ENCODE data around the gene MAGEF1.

MAGEF1 gene

DNA sequence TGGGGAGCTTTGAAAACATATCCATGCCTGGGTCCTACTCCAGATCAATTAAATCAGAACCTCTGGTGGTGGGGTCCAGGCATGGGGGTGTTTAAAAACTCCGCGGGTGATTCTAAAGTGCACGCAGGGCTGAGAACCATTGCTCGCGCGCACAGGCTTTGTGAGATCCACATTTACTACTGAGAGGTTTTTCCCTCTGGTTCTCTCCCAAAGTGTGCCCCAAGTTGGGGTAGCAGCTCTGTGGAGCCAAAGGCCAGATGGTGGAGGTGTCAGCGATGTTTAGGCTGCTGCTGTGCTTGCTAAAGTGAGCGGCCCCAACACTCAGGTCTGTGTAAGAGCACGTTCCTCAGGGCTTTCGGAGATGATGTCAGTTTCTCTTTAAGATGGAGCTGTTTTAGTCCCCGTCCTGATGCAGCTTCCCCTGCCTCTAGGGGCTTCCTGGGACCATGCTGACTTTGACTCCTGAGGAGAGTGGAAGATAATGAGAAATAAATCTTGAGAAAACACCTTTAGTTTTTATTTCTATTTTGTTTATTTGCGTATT, 13.4 kb upstream of the MAGEF1 start:
- no peak for DNase-seq (ENCODE audit: low read depth)

DNA sequence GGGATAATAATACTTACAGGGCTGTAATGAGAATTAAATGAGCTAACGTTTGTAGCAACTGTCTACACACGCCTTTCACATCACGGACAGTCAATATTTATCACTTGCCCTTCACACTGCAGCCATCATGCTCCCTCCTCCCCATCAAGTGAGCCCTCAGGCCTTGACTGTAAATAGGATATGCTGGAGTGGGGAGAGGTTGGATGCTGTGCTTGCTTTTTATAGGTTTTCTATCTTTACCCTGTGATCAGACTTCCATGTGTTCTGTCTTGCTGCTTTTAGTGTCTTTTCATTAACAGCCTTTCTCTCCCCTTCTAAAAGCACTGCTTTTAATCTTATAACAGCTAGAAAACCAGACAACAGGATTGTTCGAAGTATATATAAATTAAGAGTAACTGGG, 12.8 kb upstream of the MAGEF1 start:
- no peak for DNase-seq (ENCODE audit: low read depth)

DNA sequence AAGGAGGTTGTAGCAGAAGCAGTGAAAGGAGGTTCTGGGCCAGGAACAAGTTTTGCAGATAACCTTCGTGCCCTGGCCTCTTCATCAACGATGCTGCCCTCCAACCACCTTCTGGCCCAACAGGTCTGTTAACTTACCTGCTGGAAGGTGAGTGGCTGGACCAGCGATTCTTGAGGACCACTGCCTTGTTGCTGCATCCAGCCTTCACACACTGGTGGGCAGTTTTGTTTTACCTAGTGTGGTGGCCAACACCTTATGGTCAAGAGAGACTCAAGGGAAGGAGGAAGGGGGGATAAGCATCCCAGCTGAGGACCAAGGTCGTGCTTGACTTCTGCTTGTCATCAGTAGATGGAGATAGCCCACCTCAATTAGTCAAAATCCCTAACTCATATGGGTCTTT, 7.8 kb upstream of the MAGEF1 start:
- DNase-seq (ENCODE audit: low read depth) = no peak

DNA sequence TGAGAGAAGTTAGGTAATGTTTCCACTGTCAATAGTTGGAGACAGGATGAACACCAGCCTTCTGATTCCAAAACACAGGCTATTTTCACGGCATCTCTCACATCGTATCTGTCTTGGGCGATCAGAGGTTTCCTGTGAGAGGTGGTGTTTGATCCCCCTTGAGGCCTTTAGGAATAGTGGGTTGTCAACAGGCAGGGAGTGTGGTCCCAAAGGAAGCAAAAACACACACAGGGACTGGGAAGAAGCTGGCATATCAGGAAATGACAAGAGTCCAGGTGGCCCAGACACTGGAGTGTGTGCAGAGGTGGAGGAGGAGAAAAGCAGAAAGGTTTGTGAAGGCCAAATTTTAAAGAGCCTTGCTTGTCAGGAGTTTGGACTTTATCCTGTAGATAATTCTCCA, 6.6 kb upstream of the MAGEF1 start:
- no peak for DNase-seq (ENCODE audit: low read depth)

DNA sequence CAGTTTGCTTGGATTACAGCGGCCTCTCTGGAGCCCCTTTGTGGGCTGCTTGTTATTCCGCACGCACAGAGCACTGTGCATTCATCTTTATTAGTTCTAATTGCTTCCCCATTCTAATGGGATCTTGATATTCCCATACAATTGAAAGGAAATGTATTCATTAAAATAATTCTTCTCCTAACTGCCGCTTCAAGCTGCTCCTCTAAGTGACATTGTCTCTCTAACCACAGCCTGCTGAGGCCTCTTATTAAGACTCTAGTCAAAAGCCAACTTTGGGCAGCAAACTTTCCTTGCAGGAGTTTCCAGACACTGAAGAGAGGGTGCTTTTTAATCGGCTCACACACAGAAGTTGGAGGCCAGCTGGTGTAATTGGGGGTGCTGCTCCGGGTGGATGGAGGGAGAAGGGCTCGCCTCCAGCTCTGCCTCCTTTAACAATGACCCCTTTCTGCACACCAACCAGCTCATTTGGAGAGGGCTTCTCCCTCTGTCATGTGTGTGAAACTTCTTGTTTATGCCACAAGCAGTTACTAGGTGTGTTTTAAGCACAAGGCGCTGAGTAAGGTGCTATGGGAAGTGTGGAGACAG, 5.6 kb upstream of the MAGEF1 start:
- DNase-seq (ENCODE audit: low read depth) = no peak

DNA sequence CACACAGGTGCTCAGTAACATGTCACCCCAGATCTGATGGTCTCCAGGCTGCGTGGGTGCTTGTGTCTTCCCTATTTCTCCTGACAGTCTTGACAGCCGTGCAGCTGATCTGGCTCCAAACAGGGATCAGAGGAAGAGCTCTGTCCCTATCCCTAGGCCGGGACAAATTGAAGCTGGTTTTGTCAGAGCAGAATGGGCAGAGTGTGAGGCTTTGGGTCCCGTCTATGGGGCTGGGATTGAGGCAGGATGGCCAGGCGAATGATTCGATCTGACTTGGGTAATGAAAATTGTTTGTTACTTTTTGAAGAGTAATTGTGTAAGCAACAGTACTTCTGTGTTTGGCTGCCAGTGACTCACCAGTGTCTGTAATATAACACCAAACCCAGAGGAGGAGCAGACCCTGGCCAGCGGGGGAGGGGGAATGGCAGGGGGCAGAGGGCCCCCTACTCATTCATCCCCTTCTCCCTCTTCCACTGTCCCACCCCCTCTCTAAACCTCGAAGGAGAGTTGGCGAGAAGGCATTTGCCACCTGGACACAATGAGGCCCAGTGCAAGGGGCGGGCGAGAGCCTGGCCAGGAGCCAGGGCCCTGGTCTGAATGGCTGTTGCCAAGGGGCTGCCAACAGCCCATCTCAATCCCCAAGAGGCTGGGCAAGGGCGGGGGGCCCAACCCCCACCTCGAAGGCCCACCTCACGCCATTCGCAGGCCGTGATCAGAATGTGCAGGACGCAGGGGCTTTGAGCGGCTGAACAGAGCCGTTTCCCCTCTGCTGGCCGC, 4.9 kb upstream of the MAGEF1 start:
- no peak for DNase-seq (ENCODE audit: low read depth)

DNA sequence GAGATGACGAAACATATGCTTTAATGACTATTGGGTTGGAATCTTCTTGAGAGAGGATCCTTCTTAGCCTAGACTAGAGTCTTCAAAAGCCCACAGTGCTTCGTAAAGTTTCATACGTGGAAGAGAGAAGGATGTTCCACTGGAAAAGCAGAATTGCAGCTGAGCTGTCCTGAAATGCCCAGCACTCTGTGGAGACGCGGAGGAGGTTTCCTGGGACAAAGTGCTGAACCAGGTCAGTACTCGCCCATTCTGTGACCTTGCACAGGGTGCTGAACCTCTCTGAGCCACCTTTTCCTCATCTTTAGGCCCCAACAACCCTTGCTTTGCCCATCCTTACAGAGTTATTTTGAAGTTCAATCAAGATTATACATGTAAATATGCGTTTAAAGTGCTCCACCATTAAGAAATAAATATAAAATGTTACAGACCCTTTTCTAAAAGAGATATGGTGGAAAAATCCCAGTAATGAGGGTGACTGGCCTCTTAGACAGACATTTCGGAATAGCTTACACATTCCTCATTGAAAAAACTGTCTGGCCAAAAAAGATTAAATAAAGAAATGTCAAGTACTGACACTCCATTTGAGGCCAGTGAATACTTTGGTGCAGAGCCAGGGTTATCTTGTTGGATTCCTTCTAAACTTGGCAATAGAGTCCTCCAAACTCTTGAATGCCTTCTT, 4.2 kb upstream of the MAGEF1 start:
- no peak for DNase-seq (ENCODE audit: low read depth)

DNA sequence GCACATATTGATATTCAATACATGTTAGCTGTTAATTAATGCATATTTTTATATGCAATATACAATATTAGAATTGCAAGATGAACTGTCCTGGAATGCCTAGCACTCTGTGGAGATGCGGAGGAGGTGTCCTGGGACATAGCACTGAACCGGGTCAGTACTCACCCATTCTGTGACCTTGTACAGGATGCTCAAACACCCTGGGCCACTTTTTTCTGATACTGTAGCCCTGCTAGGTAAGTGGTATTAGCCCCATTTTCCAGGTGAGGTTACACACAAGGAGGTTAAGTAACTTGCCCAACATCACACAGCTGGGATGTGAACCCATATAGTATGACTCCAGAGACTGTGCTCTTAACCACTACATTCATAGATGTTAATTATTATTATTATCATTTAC, 1.7 kb upstream of the MAGEF1 start:
- DNase-seq (ENCODE audit: low read depth) = no peak

DNA sequence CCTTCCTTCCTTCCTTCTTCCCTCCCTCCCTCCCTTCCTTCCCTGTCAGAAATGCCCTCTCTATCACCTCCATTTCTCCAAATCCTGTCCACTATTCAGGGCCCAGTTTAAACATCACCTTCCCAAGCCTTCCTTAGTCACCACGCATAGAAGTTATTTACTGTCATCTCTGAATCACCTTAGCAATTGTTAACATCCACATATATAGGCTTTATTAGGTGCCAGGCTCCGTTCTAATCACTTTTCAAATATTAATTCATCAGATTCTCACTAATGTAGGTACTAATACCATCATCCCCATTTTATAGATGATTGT, 1.1 kb upstream of the MAGEF1 start:
- DNase-seq (ENCODE audit: low read depth) = no peak

DNA sequence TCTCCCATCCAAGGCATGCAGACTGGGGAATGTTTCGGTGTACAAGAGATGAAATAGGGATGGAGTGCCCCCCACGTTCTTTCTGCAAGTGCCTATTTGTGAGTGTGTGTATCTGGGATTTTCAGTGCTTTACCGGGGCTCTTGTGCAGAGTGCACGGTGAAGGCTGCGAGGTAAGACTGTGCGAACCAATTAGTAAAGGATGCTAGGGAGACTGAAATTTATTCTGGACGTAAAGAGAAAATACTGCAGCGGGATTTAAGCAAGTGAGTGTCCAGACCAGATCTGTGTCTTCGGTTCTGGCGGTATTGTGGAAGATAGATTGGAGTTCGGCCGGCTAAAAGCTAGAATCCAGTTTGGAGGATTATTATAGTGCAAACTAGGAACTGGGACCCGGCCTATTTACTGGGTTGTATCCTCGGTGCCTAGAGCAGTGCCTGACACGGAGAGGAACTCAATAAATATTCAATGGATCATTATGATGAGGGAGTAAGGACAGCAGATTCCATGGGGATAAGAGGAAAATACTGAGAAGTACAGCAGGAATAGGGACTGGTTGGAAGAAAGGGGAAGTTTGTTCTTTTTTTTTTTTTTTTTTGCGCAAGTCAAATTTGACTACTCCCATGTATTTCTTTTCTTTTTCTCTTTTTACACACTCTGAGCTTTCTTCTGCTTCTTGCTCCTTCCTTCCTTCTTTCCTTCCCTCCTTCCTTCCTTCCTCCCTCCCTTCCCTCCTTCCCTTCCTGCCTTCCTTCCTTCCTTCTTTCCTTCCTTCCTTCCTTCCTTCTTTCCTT, 580 bp upstream of the MAGEF1 start:
- DNase-seq (ENCODE audit: low read depth) = no peak

DNA sequence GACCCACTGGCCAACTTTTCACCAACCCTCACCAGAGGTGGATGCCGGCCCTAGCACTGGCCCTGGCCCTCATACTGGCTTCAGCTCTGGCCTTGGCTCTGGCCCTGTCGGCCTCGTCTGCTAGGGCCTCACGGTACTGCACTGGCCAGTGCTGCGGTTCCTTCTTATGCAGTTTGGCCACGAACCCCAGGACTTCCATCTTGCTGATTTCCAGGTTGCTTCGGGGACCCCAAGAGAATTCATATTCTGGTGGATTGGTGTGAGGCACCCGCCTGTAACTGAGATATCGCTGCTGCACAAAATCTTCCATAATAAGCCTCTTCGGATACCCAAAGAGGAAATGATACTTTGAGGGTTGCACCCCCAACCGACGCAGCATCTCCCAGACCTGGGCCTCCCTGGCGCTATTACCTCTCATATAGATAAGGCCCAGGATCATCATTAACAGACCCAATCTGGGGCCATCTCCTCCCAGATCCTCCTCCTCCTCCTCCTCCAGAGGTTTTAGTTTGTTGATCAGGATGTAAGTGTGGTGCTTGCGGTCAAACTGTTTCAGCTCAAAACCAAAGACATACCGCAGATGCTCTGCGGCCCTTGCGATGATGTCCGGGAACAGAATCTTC, 883 bp downstream of the MAGEF1 start:
- no peak for DNase-seq (ENCODE audit: low read depth)

DNA sequence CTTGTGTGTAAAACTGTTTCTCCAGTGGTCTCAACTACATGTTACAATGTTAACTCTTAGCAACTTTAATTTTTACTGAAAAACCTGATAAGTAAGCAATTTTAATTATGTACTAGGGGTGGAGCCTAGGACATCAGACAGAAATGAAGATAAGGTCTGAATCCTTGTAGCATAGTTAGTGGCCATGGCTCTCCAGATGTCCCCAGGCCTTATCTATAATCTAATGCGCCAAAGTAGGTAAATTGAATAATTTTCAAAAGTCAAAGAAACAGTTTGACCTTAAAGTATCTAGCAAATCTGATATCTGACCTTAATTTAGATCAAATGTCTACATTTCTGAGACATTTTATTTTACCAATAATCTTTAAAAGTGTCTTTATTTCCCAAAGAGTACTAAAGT, 8.2 kb downstream of the MAGEF1 start:
- no peak for DNase-seq (ENCODE audit: low read depth)

DNA sequence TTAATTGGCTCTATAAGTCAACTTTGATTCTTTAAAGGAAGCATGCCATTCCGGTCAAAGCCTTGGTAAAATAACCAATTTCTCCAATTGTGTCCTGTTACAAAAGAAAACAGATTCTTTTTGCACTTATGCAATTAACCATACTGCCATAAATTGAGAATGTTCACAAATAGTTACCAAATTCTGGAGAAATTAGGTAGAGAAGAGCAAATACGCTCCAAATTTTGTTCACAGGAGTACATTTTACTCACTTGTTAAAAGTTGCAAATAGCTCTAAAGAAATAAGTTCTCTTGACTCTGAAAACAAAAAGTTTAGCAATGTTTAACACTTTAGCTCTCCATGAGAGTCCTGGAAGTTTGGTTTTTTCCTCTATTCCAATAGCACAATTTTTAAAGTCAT, 11.1 kb downstream of the MAGEF1 start:
- no peak for DNase-seq (ENCODE audit: low read depth)

DNA sequence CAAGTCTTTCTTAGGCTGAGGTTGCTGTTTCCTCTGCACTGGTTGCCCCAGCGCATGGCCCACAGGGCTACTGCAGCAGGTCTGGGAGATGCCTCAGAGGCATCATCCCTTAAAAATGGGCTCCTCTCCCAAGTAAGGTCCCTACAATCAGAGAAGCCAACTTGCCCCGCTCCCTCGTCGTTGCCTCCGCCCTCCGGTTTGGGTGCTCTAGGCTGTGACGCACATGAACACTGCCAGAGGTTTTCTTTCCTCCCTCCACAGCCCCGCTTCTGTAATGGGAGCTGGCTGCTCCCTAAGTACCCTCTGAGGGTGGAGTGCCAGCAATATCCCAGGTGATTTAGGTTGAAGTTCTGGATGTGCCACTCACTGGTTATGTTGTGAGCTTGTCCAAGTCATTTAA, 14.0 kb downstream of the MAGEF1 start:
- DNase-seq (ENCODE audit: low read depth) = no peak

DNA sequence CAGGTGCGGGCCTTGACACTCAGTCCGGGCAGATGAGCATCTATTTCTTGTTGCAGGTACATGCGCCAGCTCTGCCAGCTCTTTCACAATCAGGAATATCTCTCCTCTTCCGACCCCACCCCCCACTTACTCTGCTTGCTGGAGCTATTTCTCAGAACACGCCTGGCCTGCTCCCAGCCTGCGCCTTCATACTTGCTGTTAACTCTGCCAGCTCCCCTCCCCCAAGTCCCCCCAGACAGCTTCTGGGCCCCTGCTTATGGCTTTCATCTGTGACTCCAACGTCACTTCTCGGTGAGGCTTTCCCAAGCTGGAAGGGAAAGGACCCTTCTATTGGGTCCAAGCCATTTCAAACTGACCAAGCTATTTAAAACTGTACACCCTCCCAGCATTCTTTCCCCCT, 15.2 kb downstream of the MAGEF1 start:
- DNase-seq (ENCODE audit: low read depth) = no peak

DNA sequence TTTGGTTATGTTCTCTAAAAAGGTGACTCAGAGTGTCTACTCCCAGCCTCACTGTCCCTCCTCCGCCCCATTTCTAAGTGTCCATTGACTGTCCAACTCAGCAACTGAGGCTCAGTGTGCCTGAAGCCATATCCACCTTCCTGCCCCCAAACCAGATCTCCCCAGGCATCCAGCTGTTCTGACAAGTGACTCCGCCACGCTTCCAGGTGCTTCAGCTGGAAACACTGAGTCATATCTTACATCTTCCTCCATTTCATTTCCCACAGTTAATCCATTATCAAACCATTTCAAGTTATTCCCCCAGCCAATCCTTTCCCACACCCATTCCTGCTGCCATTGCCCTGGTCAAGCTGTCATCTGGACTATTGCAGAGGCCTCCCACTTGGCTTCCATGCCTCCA, 17.1 kb downstream of the MAGEF1 start:
- DNase-seq (ENCODE audit: low read depth) = no peak

DNA sequence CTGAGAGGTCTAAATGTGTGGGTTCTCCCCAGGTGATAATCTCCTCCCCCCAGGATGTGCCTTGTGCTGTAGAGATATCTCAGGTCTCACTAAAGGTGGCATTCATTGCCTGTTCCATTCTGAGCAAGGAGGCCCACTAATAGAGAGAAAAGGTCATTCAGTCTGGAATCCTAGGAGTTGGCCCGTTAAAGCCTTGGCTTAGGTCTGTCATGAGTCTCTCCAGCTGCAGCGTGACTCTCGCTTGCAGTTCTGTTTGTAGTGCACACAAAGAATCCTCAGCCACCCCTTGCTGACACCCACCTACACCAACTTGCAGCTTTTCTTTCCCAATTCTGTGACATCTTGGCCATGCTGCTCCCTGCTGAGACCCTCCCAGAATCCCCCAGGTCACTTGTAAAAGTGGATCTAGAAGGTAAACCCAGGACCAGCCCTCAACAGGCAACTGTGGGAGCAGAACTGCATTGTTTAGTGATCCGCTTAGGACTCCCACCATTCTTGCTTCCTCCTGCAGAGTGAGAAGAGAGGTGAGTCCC, 17.7 kb downstream of the MAGEF1 start:
- DNase-seq (ENCODE audit: low read depth) = no peak

DNA sequence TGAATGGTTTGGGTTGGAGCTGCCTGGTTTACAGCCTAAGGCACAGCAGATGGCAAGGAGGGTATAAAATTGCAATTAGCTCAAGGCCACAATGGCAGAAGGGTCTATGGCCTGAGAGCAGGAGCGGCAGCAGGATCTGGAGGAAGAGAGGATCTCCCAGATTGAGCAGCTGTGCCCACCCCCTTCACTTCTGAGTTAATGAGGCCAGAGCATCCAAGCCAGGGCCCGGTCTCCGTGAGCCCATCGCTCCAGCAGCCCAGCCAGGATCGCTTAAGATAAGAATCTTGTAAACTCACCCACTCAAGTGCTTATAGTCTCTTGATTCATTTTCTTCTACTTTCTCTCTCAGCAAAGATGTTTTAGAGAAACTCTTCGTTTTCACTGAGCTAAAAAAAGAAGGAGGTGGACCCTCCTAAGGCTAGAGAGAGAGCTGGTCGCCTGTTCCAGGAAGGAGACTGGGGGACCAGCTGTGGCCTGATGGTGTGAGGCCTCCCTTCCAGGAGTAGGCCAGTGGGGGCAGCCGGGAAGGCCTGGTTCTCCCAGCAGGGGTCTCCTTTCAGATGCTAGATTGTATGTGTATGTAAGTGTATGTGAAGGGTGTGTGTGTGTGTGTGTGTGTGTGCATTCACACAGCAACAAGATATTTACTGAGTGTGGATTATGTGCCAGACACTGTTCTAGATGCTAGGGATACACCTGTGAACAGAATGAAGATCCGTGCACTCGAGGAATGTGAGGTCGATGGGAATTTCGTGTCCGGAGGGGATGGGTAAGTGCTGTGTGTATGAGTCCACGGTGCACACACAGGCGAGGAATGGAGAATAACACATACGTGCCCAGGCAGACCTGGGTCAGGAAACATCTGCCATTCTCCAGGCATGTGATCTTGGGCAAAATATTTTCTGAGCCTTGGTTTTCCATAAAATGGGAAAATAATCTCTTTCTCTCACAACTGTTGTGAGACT, 18.6 kb downstream of the MAGEF1 start:
- no peak for DNase-seq (ENCODE audit: low read depth)

DNA sequence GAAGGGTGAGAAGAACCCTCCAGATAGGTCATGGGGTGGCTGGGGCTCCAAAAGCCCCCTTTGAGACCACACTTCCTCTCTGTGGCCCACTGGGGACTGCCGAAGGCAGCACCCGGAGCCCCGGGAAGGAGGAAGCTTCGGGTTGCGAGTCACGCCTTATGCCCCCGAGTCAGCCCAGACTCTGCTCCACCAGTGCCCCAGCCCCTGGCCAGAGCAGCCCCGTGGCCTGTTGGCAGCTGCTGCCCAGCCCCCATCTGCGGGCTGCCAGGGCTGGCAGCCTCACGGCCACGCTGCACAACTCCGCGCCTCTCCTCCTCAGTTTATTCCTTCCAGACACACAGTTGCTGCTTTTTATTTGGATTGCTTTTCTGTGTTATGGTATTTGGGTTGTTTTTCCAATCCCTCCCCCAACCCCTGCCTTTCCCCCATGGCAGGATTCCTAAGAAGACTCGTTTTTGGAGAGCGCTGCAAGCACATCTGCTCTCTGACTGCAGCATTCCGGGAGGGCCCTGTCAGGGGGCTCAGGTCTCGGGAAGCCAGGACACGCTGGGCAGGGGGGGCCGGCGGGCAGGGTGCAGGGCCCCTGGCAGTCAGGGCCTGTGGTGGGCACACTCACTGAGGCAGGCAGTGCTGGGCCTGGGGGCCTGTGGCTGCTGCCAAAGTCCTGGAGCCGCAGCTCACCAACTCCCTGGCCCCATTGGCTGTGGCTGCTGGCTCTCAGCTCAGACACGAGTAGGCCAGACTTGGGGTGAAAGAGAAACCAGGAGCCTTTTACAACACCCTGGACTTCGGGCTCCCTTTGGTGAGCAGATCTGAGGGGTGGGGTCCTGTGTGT, 20.2 kb downstream of the MAGEF1 start:
- DNase-seq (ENCODE audit: low read depth) = no peak
